Daoy (cell line): ENCODE results near the gene TUFM. TPM values are rescaled to one million over a fixed set of nuclear protein-coding genes. Genes with fewer than 3 reads are reported as not detected.
A peak's percentile ranks its signal among the peaks of the same experiment; 100 is the strongest.
"Not testable (repeated sequence)": the region's sequence is repeated elsewhere in the genome, so short reads cannot be mapped to it uniquely, and the experiment has no call there.

ENCODE experiments used
- DNase-seq: peaks from one replicate; pipeline ENCODE4 v3.0.0-alpha.2; 2015; ENCODE audit warnings: low read depth
- total RNA-seq: library from RNA; depleted of rRNA; stranded (reverse); fragments of >200 nt; shearing (Covaris generic); gene quantifications from 2 replicates; pipeline ENCODE4 v1.2.3, GENCODE V29; 2014

TUFM gene
- total RNA-seq, 1 experiment from 2014 or later = 157 TPM

GRCh38 chr16:28875134-28876018 lies 29.2 kb upstream of the TUFM start:
- no peak for DNase-seq

GRCh38 chr16:28874406-28874805 lies 28.3 kb upstream of the TUFM start:
- no peak for DNase-seq

GRCh38 chr16:28873543-28874201 lies 27.5 kb upstream of the TUFM start:
- DNase-seq = no peak

GRCh38 chr16:28872952-28873351 lies 26.8 kb upstream of the TUFM start:
- no peak for DNase-seq

- DNase-seq = no peak
Measured at GRCh38 chr16:28869201-28869600, 23.1 kb upstream of the TUFM start.

GRCh38 chr16:28867646-28868045 lies 21.5 kb upstream of the TUFM start:
- not testable (repeated sequence) for DNase-seq

- no peak for DNase-seq
Measured at GRCh38 chr16:28867241-28867640, 21.1 kb upstream of the TUFM start.

GRCh38 chr16:28866454-28866804 lies 20.3 kb upstream of the TUFM start:
- no peak for DNase-seq

- DNase-seq = no peak
Measured at GRCh38 chr16:28865722-28866453, 19.7 kb upstream of the TUFM start.

GRCh38 chr16:28865001-28865688 lies 19.0 kb upstream of the TUFM start:
- no peak for DNase-seq

- peak; percentile 23 for DNase-seq
Measured at GRCh38 chr16:28863929-28864793, 18.0 kb upstream of the TUFM start.

- DNase-seq = no peak
Measured at GRCh38 chr16:28859326-28859725, 13.2 kb upstream of the TUFM start.

- DNase-seq = no peak
Measured at GRCh38 chr16:28858421-28858820, 12.3 kb upstream of the TUFM start.

- peak; percentile 18 for DNase-seq
Measured at GRCh38 chr16:28846933-28847273, 755 bp upstream of the TUFM start.

GRCh38 chr16:28845761-28846079 lies 428 bp downstream of the TUFM start:
- DNase-seq = no peak

- peak; percentile 55 for DNase-seq
Measured at GRCh38 chr16:28845293-28845692, 855 bp downstream of the TUFM start.

GRCh38 chr16:28844226-28844885 lies 1.8 kb downstream of the TUFM start:
- DNase-seq = no peak

GRCh38 chr16:28843766-28844165 lies 2.4 kb downstream of the TUFM start:
- no peak for DNase-seq

GRCh38 chr16:28842696-28843095 lies 3.5 kb downstream of the TUFM start:
- no peak for DNase-seq

- DNase-seq = no peak
Measured at GRCh38 chr16:28839899-28840298, 6.2 kb downstream of the TUFM start.
